PC-3 (cell line): ENCODE data around the gene IL19. TPM values are rescaled to one million over a fixed set of nuclear protein-coding genes. Genes with fewer than 3 reads are reported as not detected.

Source experiments
- ATAC-seq: fragments of 200-7000 bp; cut with Tn5 transposase; 2 replicates; pipeline ENCODE4 v1.9.1; 2020; ENCODE audit warnings: mild to moderate bottlenecking, moderate library complexity
- BruUV-seq: library from RNA; stranded (reverse); fragments of 400-500 nt; replicated peaks from 2 replicates; lab custom pipeline; 2021; lab: Mats Ljungman, UMichigan
- CTCF ChIA-PET: fragments of 300-600 bp; sonication (Branson Sonifier 250); formaldehyde crosslinking; loops from one replicate; lab custom pipeline; 2022; ENCODE audit warnings: antibody characterized with exemption; lab: Charles Lee
- POLR2A ChIA-PET: fragments of 300-600 bp; sonication (Branson Sonifier 250); formaldehyde crosslinking; loops from one replicate; lab custom pipeline; 2022; ENCODE audit warnings: antibody characterized with exemption; ENCODE audit not compliant: unreplicated experiment; lab: Charles Lee
- DNase-seq: peaks from one replicate; pipeline ENCODE4 v3.0.0-alpha.2; 2015
- H2AFZ ChIP-seq: fragments of 300-600 bp; sonication (generic); 2 replicates; pipeline ENCODE4 v1.6.0; 2016; ENCODE audit warnings: antibody characterized with exemption, low read length
- H3F3A ChIP-seq: fragments of 300-600 bp; sonication (generic); one replicate; pipeline ENCODE4 v1.6.0; 2017; ENCODE audit warnings: antibody characterized with exemption, low read length, control low read depth, mild to moderate bottlenecking; ENCODE audit not compliant: unreplicated experiment
- H3K27ac ChIP-seq: fragments of 300-600 bp; sonication (generic); 2 replicates; pipeline ENCODE4 v1.5.1; 2016; ENCODE audit warnings: mild to moderate bottlenecking, low read length
- H3K27me3 ChIP-seq: fragments of 300-600 bp; sonication (generic); 2 replicates; pipeline ENCODE4 v1.6.1; 2016; ENCODE audit warnings: low read length, mixed read lengths
- H3K36me3 ChIP-seq: fragments of 300-600 bp; sonication (generic); 2 replicates; pipeline ENCODE4 v1.6.1; 2016; ENCODE audit warnings: low read depth, mixed run types, low read length, mixed read lengths
- H3K4me1 ChIP-seq: fragments of 300-600 bp; sonication (generic); 2 replicates; pipeline ENCODE4 v1.5.1; 2016; ENCODE audit warnings: low read length; ENCODE audit not compliant: insufficient read depth
- H3K4me2 ChIP-seq: fragments of 300-600 bp; sonication (generic); 2 replicates; pipeline ENCODE4 v1.6.0; 2016; ENCODE audit warnings: low read length
- H3K4me3 ChIP-seq: fragments of 300-600 bp; sonication (generic); 2 replicates; pipeline ENCODE4 v1.5.1; 2016; ENCODE audit warnings: mild to moderate bottlenecking, low read length, mixed read lengths
- H3K79me2 ChIP-seq: fragments of 300-600 bp; sonication (generic); 2 replicates; pipeline ENCODE4 v1.6.1; 2017; ENCODE audit warnings: low read length, mixed read lengths
- H3K9ac ChIP-seq: fragments of 300-600 bp; sonication (generic); 2 replicates; pipeline ENCODE4 v1.6.0; 2016; ENCODE audit warnings: mild to moderate bottlenecking, low read length
- H3K9me2 ChIP-seq: fragments of 300-600 bp; sonication (generic); replicated peaks from 2 replicates; pipeline ENCODE4 v1.6.1; 2016; ENCODE audit warnings: mixed run types, low read length, mixed read lengths
- H3K9me3 ChIP-seq: fragments of 300-600 bp; sonication (generic); 2 replicates; pipeline ENCODE4 v1.6.1; 2016; ENCODE audit warnings: low read length, mixed read lengths
- H4K20me1 ChIP-seq: fragments of 300-600 bp; sonication (generic); 2 replicates; pipeline ENCODE4 v1.6.1; 2016; ENCODE audit warnings: low read length, mixed read lengths
- EZH2 ChIP-seq: fragments of 300-600 bp; sonication (generic); IDR thresholded peaks from one replicate; pipeline ENCODE4 v1.6.1; 2017; ENCODE audit warnings: antibody characterized with exemption, mild to moderate bottlenecking, low read length; ENCODE audit not compliant: unreplicated experiment
- EZH2phosphoT487 ChIP-seq: fragments of 300-600 bp; sonication (generic); IDR thresholded peaks from 2 replicates; pipeline ENCODE4 v1.6.1; 2018; ENCODE audit warnings: mild to moderate bottlenecking, antibody characterized with exemption, low read length, borderline replicate concordance
- intact Hi-C: fragments of 100-400 bp; cut with micrococcal nuclease; formaldehyde crosslinking; loops from 2 replicates; pipeline ENCODE4 v1.9.0; 2023
- total RNA-seq: library from RNA; depleted of rRNA; stranded (reverse); fragments of >200 nt; gene quantifications from 2 replicates; pipeline ENCODE4 v1.2.3, GENCODE V29; 2014
- TF ChIP-seq, protein P1 (sequence below): fragments of 300-600 bp; sonication (generic); conservative IDR thresholded peaks from 2 replicates; pipeline ENCODE4 v1.5.1; 2017; ENCODE audit warnings: antibody characterized with exemption, low read depth, mild to moderate bottlenecking, low read length

The IL19 gene
- total RNA-seq, 1 experiment from 2014 or later: not detected

GRCh38 chr1:206804156-206804737, 33.7 kb downstream of the IL19 start:
- CTCF ChIA-PET: interaction anchor here (1.6 kb wide), 1 partner anchor 69 kb away, joined by 8 read pairs; no protein-coding TSS in a partner anchor
- no TSS peak for BruUV-seq
- peak; percentile 43 for DNase-seq

DNA sequence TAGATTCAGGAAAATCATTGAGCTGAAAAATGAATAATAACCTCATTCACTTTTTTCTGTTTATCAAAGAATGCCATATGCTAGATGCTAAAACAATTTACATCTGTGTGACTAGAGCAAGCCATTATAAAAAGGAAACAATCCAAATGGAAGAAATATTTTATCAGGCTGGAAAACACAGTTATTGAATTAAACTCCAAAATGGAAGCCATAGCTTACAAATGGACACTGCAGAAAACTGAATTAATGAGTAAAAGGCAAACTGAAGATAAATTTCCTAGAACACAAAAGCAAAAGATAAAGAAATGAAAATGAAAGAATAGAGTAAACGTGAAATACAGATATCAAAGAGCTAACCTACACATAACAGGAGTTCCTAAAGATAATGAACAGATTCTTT, 34.8 kb downstream of the IL19 start:
- Histone ChIP-seq H3K9me2 (no peaks in the 10 kb centered on the region), H3K4me1 (peaks cover 8% of the 10 kb centered on the region; the same call in 1 of the 2 replicates), H3K36me3 (no peaks in the 10 kb centered on the region), H3K4me2 (no peak overlapping the region), H3K27me3 (peaks cover 13% of the 10 kb centered on the region), H3F3A (no peaks in the 10 kb centered on the region), H3K9me3 (no peaks in the 10 kb centered on the region), H3K9ac (no peak overlapping the region), H4K20me1 (no peaks in the 10 kb centered on the region), H2AFZ (no peak overlapping the region), H3K79me2 (no peaks in the 10 kb centered on the region), H3K27ac (no peak overlapping the region), H3K4me3 (no peak overlapping the region)
- TF ChIP-seq EZH2phosphoT487: no peak
- TF ChIP-seq EZH2: no peak
- DNase-seq: no peak
- intact Hi-C loops: no loop called here
- no peak for ATAC-seq
- ChIA-PET CTCF (interaction anchor here (1.6 kb wide), 1 partner anchor 71 kb away, joined by 8 read pairs; no protein-coding TSS in a partner anchor), POLR2A (interaction anchor here (0.6 kb wide), 1 partner anchor 269 kb away, joined by 3 read pairs; no protein-coding TSS in a partner anchor)
- no TSS peak for BruUV-seq

More at GRCh38 chr1:206804156-206804737, 33.7 kb downstream of the IL19 start:
- peaks cover 13% of the 10 kb centered on the region for H3K27me3 ChIP-seq
- H3K9ac ChIP-seq: no peak overlapping the region
- peak; percentile 63 for ATAC-seq
- no peak overlapping the region for H3K27ac ChIP-seq
- no peak overlapping the region for H3K4me2 ChIP-seq
- intact Hi-C loops: loop anchor here (1.0 kb wide), 1 partner anchor 12 kb away; no protein-coding TSS in a partner anchor
- no peaks in the 10 kb centered on the region for H3K9me2 ChIP-seq
- H3K79me2 ChIP-seq: no peaks in the 10 kb centered on the region
- H3K4me3 ChIP-seq: no peak overlapping the region
- no peaks in the 10 kb centered on the region for H4K20me1 ChIP-seq
- TF ChIP-seq, protein P1, sequence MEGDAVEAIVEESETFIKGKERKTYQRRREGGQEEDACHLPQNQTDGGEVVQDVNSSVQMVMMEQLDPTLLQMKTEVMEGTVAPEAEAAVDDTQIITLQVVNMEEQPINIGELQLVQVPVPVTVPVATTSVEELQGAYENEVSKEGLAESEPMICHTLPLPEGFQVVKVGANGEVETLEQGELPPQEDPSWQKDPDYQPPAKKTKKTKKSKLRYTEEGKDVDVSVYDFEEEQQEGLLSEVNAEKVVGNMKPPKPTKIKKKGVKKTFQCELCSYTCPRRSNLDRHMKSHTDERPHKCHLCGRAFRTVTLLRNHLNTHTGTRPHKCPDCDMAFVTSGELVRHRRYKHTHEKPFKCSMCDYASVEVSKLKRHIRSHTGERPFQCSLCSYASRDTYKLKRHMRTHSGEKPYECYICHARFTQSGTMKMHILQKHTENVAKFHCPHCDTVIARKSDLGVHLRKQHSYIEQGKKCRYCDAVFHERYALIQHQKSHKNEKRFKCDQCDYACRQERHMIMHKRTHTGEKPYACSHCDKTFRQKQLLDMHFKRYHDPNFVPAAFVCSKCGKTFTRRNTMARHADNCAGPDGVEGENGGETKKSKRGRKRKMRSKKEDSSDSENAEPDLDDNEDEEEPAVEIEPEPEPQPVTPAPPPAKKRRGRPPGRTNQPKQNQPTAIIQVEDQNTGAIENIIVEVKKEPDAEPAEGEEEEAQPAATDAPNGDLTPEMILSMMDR: no peak
- TF ChIP-seq EZH2phosphoT487 (no peak), EZH2 (no peak)
- H3K36me3 ChIP-seq: no peaks in the 10 kb centered on the region
- peaks cover 8% of the 10 kb centered on the region; the same call in 1 of the 2 replicates for H3K4me1 ChIP-seq
- POLR2A ChIA-PET: interaction anchor here (0.9 kb wide), 1 partner anchor 8 kb away, joined by 7 read pairs; no protein-coding TSS in a partner anchor
- H2AFZ ChIP-seq: no peak overlapping the region
- H3F3A ChIP-seq: no peaks in the 10 kb centered on the region
- no peaks in the 10 kb centered on the region for H3K9me3 ChIP-seq

DNA sequence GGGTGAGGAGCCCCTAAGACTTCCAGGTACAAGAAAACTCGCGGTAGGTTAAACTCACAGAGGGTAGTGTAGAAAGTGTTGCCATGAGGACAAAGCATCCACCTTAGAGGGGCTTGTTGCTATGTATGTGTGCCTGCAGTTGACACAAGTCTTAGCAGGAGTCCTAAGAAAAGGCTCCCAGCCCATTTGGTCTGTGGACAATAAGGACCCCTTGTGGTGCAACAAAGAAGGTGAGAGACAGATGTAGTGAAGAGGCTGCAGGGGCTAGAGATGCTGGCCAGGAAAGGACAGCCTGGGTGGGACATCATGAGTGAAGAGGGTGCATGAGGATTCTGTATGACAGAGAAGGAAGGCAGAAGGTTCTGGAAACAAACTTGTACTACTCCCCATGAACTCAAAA, 38.0 kb downstream of the IL19 start:
- Histone ChIP-seq H3K36me3 (no peaks in the 10 kb centered on the region), H3K27ac (no peak overlapping the region), H3K9me2 (no peaks in the 10 kb centered on the region), H3K79me2 (no peaks in the 10 kb centered on the region), H4K20me1 (no peaks in the 10 kb centered on the region), H3K9me3 (peaks cover 7% of the 10 kb centered on the region), H3K4me2 (no peak overlapping the region), H3K9ac (no peak overlapping the region), H2AFZ (no peak overlapping the region), H3K4me1 (peaks cover 8% of the 10 kb centered on the region; the same call in 1 of the 2 replicates), H3K27me3 (peaks cover 13% of the 10 kb centered on the region), H3K4me3 (no peak overlapping the region), H3F3A (no peaks in the 10 kb centered on the region)
- TF ChIP-seq, protein P1: peak; percentile 75
- no peak for TF ChIP-seq EZH2
- intact Hi-C loops: loop anchor here (1.0 to 2.0 kb wide), 4 partner anchors 74 to 174 kb away; partner anchors contain the start of gene DYRK3
- peak; percentile 72 for ATAC-seq
- ChIA-PET POLR2A (no interaction called here), CTCF (interaction anchor here (1.3 to 2.8 kb wide), 4 partner anchors 74 to 178 kb away, joined by 4 to 54 read pairs (median 12); no protein-coding TSS in a partner anchor)
- no TSS peak for BruUV-seq
- peak; percentile 72 for DNase-seq
